Measurements from ENCODE around the gene ANKRD29. TPM values are rescaled to one million over a fixed set of nuclear protein-coding genes. Genes with fewer than 3 reads are reported as not detected.

The ANKRD29 gene
- total and polyA plus RNA-seq, 4 donors, result 8.7 to 29.6 (median 28.1) TPM

GRCh38 chr18:23671564-23671963 is 8.9 kb upstream of the ANKRD29 start:
- 82% methylated on average over 1 of the region's 1 CpG for WGBS (ENCODE audit: insufficient coverage)
- Histone ChIP-seq H3K27me3 (ENCODE audit: control insufficient read depth, insufficient read depth, low read length) (no peaks in the 10 kb centered on the region), H3K4me3 (ENCODE audit: low read depth, low read length) (no peak overlapping the region), H3K4me1 (ENCODE audit: control insufficient read depth, insufficient read depth, low read length) (no peaks in the 10 kb centered on the region), H3K36me3 (ENCODE audit: control insufficient read depth, insufficient read depth, low read length) (no peaks in the 10 kb centered on the region), H3K27ac (ENCODE audit: low read depth, low read length) (no peak overlapping the region), H3K9me3 (ENCODE audit: control insufficient read depth, insufficient read depth, low read length) (no peaks in the 10 kb centered on the region)
- DNase-seq (ENCODE audit: low read depth in 4 of 6, low spot score in 6 of 6), result no peak

GRCh38 chr18:23669804-23670405 is 7.2 kb upstream of the ANKRD29 start:
- DNase-seq (ENCODE audit: low read depth in 4 of 6, low spot score in 6 of 6), result peak in 1 of 6 donors; percentile 50
- Histone ChIP-seq H3K9me3 (ENCODE audit: control insufficient read depth, insufficient read depth, low read length) (no peaks in the 10 kb centered on the region), H3K4me1 (ENCODE audit: control insufficient read depth, insufficient read depth, low read length) (no peaks in the 10 kb centered on the region), H3K27ac (ENCODE audit: low read depth, low read length) (no peak overlapping the region), H3K36me3 (ENCODE audit: control insufficient read depth, insufficient read depth, low read length) (no peaks in the 10 kb centered on the region), H3K27me3 (ENCODE audit: control insufficient read depth, insufficient read depth, low read length) (peaks cover 2% of the 10 kb centered on the region), H3K4me3 (ENCODE audit: low read depth, low read length) (no peak overlapping the region)
- 66% methylated on average over 3 of the region's 4 CpGs for WGBS (ENCODE audit: insufficient coverage)

- Histone ChIP-seq H3K4me1 (ENCODE audit: control insufficient read depth, insufficient read depth, low read length) (no peaks in the 10 kb centered on the region), H3K9me3 (ENCODE audit: control insufficient read depth, insufficient read depth, low read length) (no peaks in the 10 kb centered on the region), H3K27me3 (ENCODE audit: control insufficient read depth, insufficient read depth, low read length) (peaks cover 2% of the 10 kb centered on the region), H3K27ac (ENCODE audit: low read depth, low read length) (no peak overlapping the region), H3K36me3 (ENCODE audit: control insufficient read depth, insufficient read depth, low read length) (no peaks in the 10 kb centered on the region), H3K4me3 (ENCODE audit: low read depth, low read length) (no peak overlapping the region)
- no peak for DNase-seq (ENCODE audit: low read depth in 4 of 6, low spot score in 6 of 6)
- WGBS (ENCODE audit: insufficient coverage), result 100% methylated on average over 4 of the region's 8 CpGs
These were observed 6.6 kb upstream of the ANKRD29 start for GRCh38 chr18:23669202-23669766.

- Histone ChIP-seq H3K27ac (ENCODE audit: low read depth, low read length) (no peak overlapping the region), H3K9me3 (ENCODE audit: control insufficient read depth, insufficient read depth, low read length) (no peaks in the 10 kb centered on the region), H3K27me3 (ENCODE audit: control insufficient read depth, insufficient read depth, low read length) (peaks cover 2% of the 10 kb centered on the region), H3K36me3 (ENCODE audit: control insufficient read depth, insufficient read depth, low read length) (no peaks in the 10 kb centered on the region), H3K4me1 (ENCODE audit: control insufficient read depth, insufficient read depth, low read length) (no peaks in the 10 kb centered on the region), H3K4me3 (ENCODE audit: low read depth, low read length) (no peak overlapping the region)
- 57% methylated on average over 4 of the region's 4 CpGs for WGBS (ENCODE audit: insufficient coverage)
- no peak for DNase-seq (ENCODE audit: low read depth in 4 of 6, low spot score in 6 of 6)
These were observed 6.0 kb upstream of the ANKRD29 start for GRCh38 chr18:23668731-23669130.

- H3K4me3 ChIP-seq (ENCODE audit: low read depth, low read length), result no peak overlapping the region
- WGBS (ENCODE audit: insufficient coverage), result 80% methylated on average over 1 of the region's 1 CpG
- no peak overlapping the region for H3K27ac ChIP-seq (ENCODE audit: low read depth, low read length)
- H3K9me3 ChIP-seq (ENCODE audit: control insufficient read depth, insufficient read depth, low read length), result no peaks in the 10 kb centered on the region
- DNase-seq (ENCODE audit: low read depth in 4 of 6, low spot score in 6 of 6), result no peak
- no peaks in the 10 kb centered on the region for H3K36me3 ChIP-seq (ENCODE audit: control insufficient read depth, insufficient read depth, low read length)
- H3K4me1 ChIP-seq (ENCODE audit: control insufficient read depth, insufficient read depth, low read length), result peaks cover 6% of the 10 kb centered on the region
- peaks cover 4% of the 10 kb centered on the region for H3K27me3 ChIP-seq (ENCODE audit: control insufficient read depth, insufficient read depth, low read length)
These were observed 4.4 kb upstream of the ANKRD29 start for GRCh38 chr18:23667114-23667513.

- no peak overlapping the region for H3K4me3 ChIP-seq (ENCODE audit: low read depth, low read length)
- peaks cover 7% of the 10 kb centered on the region for H3K4me1 ChIP-seq (ENCODE audit: control insufficient read depth, insufficient read depth, low read length)
- DNase-seq (ENCODE audit: low read depth in 4 of 6, low spot score in 6 of 6), result no peak
- H3K36me3 ChIP-seq (ENCODE audit: control insufficient read depth, insufficient read depth, low read length), result no peaks in the 10 kb centered on the region
- H3K9me3 ChIP-seq (ENCODE audit: control insufficient read depth, insufficient read depth, low read length), result no peaks in the 10 kb centered on the region
- 60% methylated on average over 4 of the region's 6 CpGs for WGBS (ENCODE audit: insufficient coverage)
- H3K27me3 ChIP-seq (ENCODE audit: control insufficient read depth, insufficient read depth, low read length), result peaks cover 6% of the 10 kb centered on the region
- H3K27ac ChIP-seq (ENCODE audit: low read depth, low read length), result no peak overlapping the region
These were observed 2.0 kb upstream of the ANKRD29 start for GRCh38 chr18:23664674-23665073.

- no peaks in the 10 kb centered on the region for H3K36me3 ChIP-seq (ENCODE audit: control insufficient read depth, insufficient read depth, low read length)
- DNase-seq (ENCODE audit: low read depth in 4 of 6, low spot score in 6 of 6), result peak in 1 of 6 donors; percentile 5
- WGBS (ENCODE audit: insufficient coverage), result 68% methylated on average over 6 of the region's 9 CpGs
- H3K27ac ChIP-seq (ENCODE audit: low read depth, low read length), result no peak overlapping the region
- no peaks in the 10 kb centered on the region for H3K9me3 ChIP-seq (ENCODE audit: control insufficient read depth, insufficient read depth, low read length)
- H3K27me3 ChIP-seq (ENCODE audit: control insufficient read depth, insufficient read depth, low read length), result peaks cover 6% of the 10 kb centered on the region
- H3K4me3 ChIP-seq (ENCODE audit: low read depth, low read length), result peak overlapping the region; percentile 35
- H3K4me1 ChIP-seq (ENCODE audit: control insufficient read depth, insufficient read depth, low read length), result peaks cover 7% of the 10 kb centered on the region
These were observed 889 bp downstream of the ANKRD29 start for GRCh38 chr18:23661735-23662308.

GRCh38 chr18:23658285-23658684 is 4.4 kb downstream of the ANKRD29 start:
- peaks cover 7% of the 10 kb centered on the region for H3K4me1 ChIP-seq (ENCODE audit: control insufficient read depth, insufficient read depth, low read length)
- H3K27ac ChIP-seq (ENCODE audit: low read depth, low read length), result no peak overlapping the region
- H3K9me3 ChIP-seq (ENCODE audit: control insufficient read depth, insufficient read depth, low read length), result no peaks in the 10 kb centered on the region
- 100% methylated on average over 3 of the region's 5 CpGs for WGBS (ENCODE audit: insufficient coverage)
- H3K4me3 ChIP-seq (ENCODE audit: low read depth, low read length), result no peak overlapping the region
- H3K27me3 ChIP-seq (ENCODE audit: control insufficient read depth, insufficient read depth, low read length), result peaks cover 5% of the 10 kb centered on the region
- H3K36me3 ChIP-seq (ENCODE audit: control insufficient read depth, insufficient read depth, low read length), result no peaks in the 10 kb centered on the region
- no peak for DNase-seq (ENCODE audit: low read depth in 4 of 6, low spot score in 6 of 6)

GRCh38 chr18:23652232-23652631 is 10.5 kb downstream of the ANKRD29 start:
- H3K27ac ChIP-seq (ENCODE audit: low read depth, low read length), result no peak overlapping the region

More at GRCh38 chr18:23652232-23652631, 10.5 kb downstream of the ANKRD29 start:
- WGBS (ENCODE audit: insufficient coverage), result 71% methylated on average over 1 of the region's 6 CpGs
- no peak for DNase-seq (ENCODE audit: low read depth in 4 of 6, low spot score in 6 of 6)
- Histone ChIP-seq H3K4me3 (ENCODE audit: low read depth, low read length) (no peak overlapping the region), H3K27me3 (ENCODE audit: control insufficient read depth, insufficient read depth, low read length) (no peaks in the 10 kb centered on the region), H3K36me3 (ENCODE audit: control insufficient read depth, insufficient read depth, low read length) (peaks cover 3% of the 10 kb centered on the region), H3K4me1 (ENCODE audit: control insufficient read depth, insufficient read depth, low read length) (no peaks in the 10 kb centered on the region), H3K9me3 (ENCODE audit: control insufficient read depth, insufficient read depth, low read length) (no peaks in the 10 kb centered on the region)
